ENCODE results near the gene ROR2.

DNA sequence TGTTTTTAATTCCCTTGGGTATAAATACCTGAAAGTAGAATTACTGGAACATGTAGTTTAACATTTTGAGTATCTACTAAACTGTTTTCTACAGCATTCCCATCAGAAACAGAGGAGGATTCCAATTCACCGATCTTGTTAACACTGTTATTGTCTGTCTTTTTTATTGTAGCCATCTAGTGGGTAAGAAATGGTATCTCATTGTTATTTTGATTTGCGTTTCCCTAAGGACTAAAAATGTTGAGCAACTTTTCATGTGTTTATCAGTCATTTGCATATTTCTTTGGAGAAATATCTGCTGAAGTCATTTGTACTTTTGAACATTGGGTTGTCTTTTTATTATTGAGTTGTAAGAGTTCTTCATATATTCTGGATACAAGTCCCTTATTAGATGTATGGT lies 391.1 kb downstream of the ROR2 start:
- TF ChIP-seq, protein P1, sequence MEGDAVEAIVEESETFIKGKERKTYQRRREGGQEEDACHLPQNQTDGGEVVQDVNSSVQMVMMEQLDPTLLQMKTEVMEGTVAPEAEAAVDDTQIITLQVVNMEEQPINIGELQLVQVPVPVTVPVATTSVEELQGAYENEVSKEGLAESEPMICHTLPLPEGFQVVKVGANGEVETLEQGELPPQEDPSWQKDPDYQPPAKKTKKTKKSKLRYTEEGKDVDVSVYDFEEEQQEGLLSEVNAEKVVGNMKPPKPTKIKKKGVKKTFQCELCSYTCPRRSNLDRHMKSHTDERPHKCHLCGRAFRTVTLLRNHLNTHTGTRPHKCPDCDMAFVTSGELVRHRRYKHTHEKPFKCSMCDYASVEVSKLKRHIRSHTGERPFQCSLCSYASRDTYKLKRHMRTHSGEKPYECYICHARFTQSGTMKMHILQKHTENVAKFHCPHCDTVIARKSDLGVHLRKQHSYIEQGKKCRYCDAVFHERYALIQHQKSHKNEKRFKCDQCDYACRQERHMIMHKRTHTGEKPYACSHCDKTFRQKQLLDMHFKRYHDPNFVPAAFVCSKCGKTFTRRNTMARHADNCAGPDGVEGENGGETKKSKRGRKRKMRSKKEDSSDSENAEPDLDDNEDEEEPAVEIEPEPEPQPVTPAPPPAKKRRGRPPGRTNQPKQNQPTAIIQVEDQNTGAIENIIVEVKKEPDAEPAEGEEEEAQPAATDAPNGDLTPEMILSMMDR (IDR thresholded peaks at IDR 0.05; ENCODE audit: control extremely low read depth in 1 of 3, insufficient read depth in 1 of 3, low read depth in 1 of 3, low read length in 3 of 3) = no peak
- TF ChIP-seq CHD2 (IDR thresholded peaks at IDR 0.05; ENCODE audit: low read length) (no peak), CEBPB (IDR thresholded peaks at IDR 0.05; ENCODE audit: low read depth, low read length) (0 out of 2 replicates have a peak, but pooled peaks have one; percentile 7), RXRA (IDR thresholded peaks at IDR 0.05; ENCODE audit: insufficient read depth, low read depth, low read length) (no peak), EZH2 (IDR thresholded peaks at IDR 0.05; ENCODE audit: low read depth, low read length, severe bottlenecking) (no peak), EP300 (IDR thresholded peaks at IDR 0.05; ENCODE audit: borderline replicate concordance in 1 of 2, low read depth in 2 of 2, low read length in 2 of 2) (no peak), SP4 (IDR thresholded peaks at IDR 0.05; ENCODE audit: low read length) (no peak), MAFK (IDR thresholded peaks at IDR 0.05; ENCODE audit: low read depth, low read length) (no peak), POLR2AphosphoS5 (IDR thresholded peaks at IDR 0.05; ENCODE audit: low read depth, low read length) (no peak), TBP (IDR thresholded peaks at IDR 0.05; ENCODE audit: low read depth, low read length) (no peak), CHD1 (IDR thresholded peaks at IDR 0.05; ENCODE audit: low read depth, low read length) (no peak), SAP30 (IDR thresholded peaks at IDR 0.05; ENCODE audit: insufficient read depth, insufficient replicate concordance, low read length) (no peak), SP1 (IDR thresholded peaks at IDR 0.05; ENCODE audit: low read depth, low read length) (no peak)
- TF ChIP-seq, protein P2, sequence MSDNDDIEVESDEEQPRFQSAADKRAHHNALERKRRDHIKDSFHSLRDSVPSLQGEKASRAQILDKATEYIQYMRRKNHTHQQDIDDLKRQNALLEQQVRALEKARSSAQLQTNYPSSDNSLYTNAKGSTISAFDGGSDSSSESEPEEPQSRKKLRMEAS (IDR thresholded peaks at IDR 0.05) = no peak

All from H1 (cell line).